Activated T-cell treated with anti-CD3 and anti-CD28 coated beads, Interleukin-2, amount 50 U/mL, for 72 hours (primary cell): Measurements from ENCODE around the gene FAM107B. TPM values are rescaled to one million over a fixed set of nuclear protein-coding genes. Genes with fewer than 3 reads are reported as not detected.
"Not testable (repeated sequence)": the region's sequence is repeated elsewhere in the genome, so short reads cannot be mapped to it uniquely, and the experiment has no call there.

Experiments used
- ATAC-seq, 2 donors: fragments of 150-1000 bp; cut with Tn5 transposase; replicated peaks in 1 of 2; 2 replicates each; pipeline ENCODE4 v1.10.0; 2021; ENCODE audit warnings: moderate library complexity in 2 of 2, mild to moderate bottlenecking in 1 of 2
- DNase-seq, 2 donors: peaks; one replicate each; pipeline ENCODE4 v3.0.0; 2021 to 2022; ENCODE audit warnings: mixed read lengths in 1 of 2
- H3K27ac Mint-ChIP-seq: one replicate; pipeline ENCODE4 v1.8.0; 2022; ENCODE audit warnings: mild to moderate bottlenecking, moderate library complexity, mixed read lengths
- H3K27me3 Mint-ChIP-seq: one replicate; pipeline ENCODE4 v1.8.0; 2022; ENCODE audit warnings: low read depth, mixed read lengths
- H3K36me3 Mint-ChIP-seq, 2 donors: one replicate each; pipeline ENCODE4 v1.8.0; 2022; ENCODE audit warnings: mixed read lengths in 2 of 2, mild to moderate bottlenecking in 1 of 2; ENCODE audit not compliant: insufficient read depth in 2 of 2
- H3K4me1 Mint-ChIP-seq: one replicate; pipeline ENCODE4 v1.8.0; 2022; ENCODE audit warnings: low read depth, mixed read lengths
- H3K4me3 Mint-ChIP-seq, 2 donors: one replicate each; pipeline ENCODE4 v1.8.0; 2022; ENCODE audit warnings: mild to moderate bottlenecking in 2 of 2, mixed read lengths in 2 of 2, moderate library complexity in 2 of 2
- H3K9me3 Mint-ChIP-seq, 2 donors: one replicate each; pipeline ENCODE4 v1.8.0; 2022; ENCODE audit warnings: mixed read lengths in 2 of 2
- total RNA-seq, 2 donors: library from RNA; stranded (reverse); gene quantifications; one replicate each; pipeline ENCODE4 v1.2.3, GENCODE V29; 2022

Gene FAM107B
- total RNA-seq, 2 donors from 2014 or later, result 163 to 180 TPM

DNA sequence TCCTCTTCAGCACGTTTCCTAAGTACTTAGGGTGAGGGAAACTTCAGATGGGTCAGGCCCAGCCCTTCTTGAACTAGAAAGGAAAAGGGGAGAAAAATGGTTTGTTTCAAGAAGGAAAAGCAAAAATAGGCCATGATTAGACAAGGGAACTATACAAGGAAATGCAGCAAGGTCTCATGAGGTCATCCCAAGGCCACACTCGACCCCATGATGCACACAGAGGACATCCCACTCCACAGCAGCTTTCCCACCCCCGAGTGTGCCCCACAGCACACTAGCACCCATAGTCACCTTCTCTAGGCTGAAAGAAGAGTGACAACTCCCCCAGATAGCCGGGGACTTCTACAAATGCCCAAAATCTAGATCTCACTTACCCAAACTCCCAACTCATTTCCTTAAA is 173.4 kb downstream of the FAM107B start:
- peaks cover 76% of the 10 kb centered on the region for H3K4me1 Mint-ChIP-seq
- H3K36me3 Mint-ChIP-seq, result peaks cover 36 to 62% of the 10 kb centered on the region in 2 donors
- H3K4me3 Mint-ChIP-seq, result peak overlapping the region; percentile 95 to 96
- ATAC-seq (no peak), DNase-seq (no peak)
- peak overlapping the region; percentile 55 for H3K27ac Mint-ChIP-seq
- H3K27me3 Mint-ChIP-seq, result no peaks in the 10 kb centered on the region
- peaks cover 8% of the 10 kb centered on the region in 2 donors for H3K9me3 Mint-ChIP-seq

GRCh38 chr10:14600065-14600464 is 174.6 kb downstream of the FAM107B start:
- peak overlapping the region; percentile 66 for H3K27ac Mint-ChIP-seq
- H3K4me3 Mint-ChIP-seq, result peak overlapping the region; percentile 15 to 16
- ATAC-seq (no peak), DNase-seq (no peak)
- peaks cover 75% of the 10 kb centered on the region for H3K4me1 Mint-ChIP-seq
- H3K9me3 Mint-ChIP-seq, result no peaks in the 10 kb centered on the region
- peaks cover 38 to 66% of the 10 kb centered on the region in 2 donors for H3K36me3 Mint-ChIP-seq
- H3K27me3 Mint-ChIP-seq, result no peaks in the 10 kb centered on the region

- DNase-seq (peak in 1 of 2 donors; percentile 37), ATAC-seq (peak; percentile 7 to 59)
- peaks cover 35 to 64% of the 10 kb centered on the region in 2 donors for H3K36me3 Mint-ChIP-seq
- no peaks in the 10 kb centered on the region for H3K27me3 Mint-ChIP-seq
- H3K9me3 Mint-ChIP-seq, result no peaks in the 10 kb centered on the region
- peak overlapping the region; percentile 66 for H3K27ac Mint-ChIP-seq
- H3K4me1 Mint-ChIP-seq, result peaks cover 74% of the 10 kb centered on the region
- no peak overlapping the region for H3K4me3 Mint-ChIP-seq
Observed at GRCh38 chr10:14598809-14599764, 175.6 kb downstream of the FAM107B start.

DNA sequence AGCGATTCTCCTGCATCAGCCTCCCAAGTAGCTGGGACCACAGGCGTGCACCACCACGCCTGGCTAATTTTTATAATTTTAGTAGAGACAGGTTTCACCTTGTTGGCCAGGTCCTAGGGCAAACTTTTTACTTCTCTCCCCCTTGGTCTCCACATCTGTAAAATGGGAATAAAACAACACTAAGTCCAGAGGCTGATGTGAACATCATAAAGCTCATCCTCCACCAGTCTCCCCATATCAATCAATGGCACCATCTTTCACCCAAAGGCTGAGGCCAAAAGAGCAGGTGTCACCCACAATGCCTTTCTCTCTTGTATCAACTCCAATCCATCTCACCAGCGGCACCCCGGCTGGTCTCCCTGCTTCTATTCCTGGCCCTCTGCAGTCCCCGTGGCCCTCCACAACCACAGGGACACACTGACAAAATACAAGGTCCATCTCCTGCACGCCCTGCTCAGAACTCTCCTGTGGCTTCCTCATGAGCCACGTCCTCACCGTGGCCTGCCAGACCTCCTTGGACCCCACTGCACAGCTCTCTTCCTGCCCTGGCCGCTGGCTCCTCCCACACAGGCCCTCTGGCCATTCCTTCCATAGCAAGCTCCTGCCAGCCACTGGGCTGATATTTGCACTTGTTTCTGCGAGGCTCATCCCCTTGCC is 179.0 kb downstream of the FAM107B start:
- no peak overlapping the region for H3K4me3 Mint-ChIP-seq
- ATAC-seq (no peak), DNase-seq (no peak)
- no peaks in the 10 kb centered on the region for H3K27me3 Mint-ChIP-seq
- H3K4me1 Mint-ChIP-seq, result peaks cover 81% of the 10 kb centered on the region
- H3K27ac Mint-ChIP-seq, result peak overlapping the region; percentile 12
- H3K9me3 Mint-ChIP-seq, result no peaks in the 10 kb centered on the region
- H3K36me3 Mint-ChIP-seq, result peaks cover 21 to 47% of the 10 kb centered on the region in 2 donors

DNA sequence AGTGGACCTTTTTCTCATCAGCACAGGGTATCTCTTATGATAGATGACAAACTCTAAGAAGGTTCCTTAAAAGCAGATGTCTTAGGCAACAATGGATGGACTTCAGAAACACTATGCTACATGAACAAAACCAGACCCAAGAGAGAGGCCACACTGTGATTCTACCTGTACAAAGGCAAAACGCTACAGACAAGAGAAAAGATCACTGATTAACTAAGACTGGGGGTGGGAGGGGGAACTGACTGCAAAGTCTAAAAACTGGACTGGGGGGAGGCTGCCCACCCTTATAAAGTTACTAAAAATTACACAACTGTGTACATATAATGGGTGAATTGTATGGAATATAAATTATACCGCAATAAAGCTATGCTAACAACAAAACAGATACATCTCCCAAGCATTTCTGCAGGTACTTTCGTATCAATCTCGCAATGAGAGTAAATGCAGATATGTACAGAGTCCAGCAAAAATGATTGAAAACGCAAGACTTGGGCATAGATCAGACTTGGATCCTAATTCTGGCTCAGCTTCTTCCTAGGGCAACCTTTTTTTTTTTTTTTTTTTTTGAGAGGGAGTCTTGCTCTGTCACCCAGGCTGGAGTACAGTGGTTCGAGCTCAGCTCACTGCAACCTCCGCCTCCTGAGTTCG is 179.7 kb downstream of the FAM107B start:
- Mint-ChIP-seq H3K27me3 (no peaks in the 10 kb centered on the region), H3K27ac (peak overlapping the region; percentile 59), H3K4me3 (no peak overlapping the region), H3K4me1 (peaks cover 81% of the 10 kb centered on the region), H3K36me3 (peaks cover 19 to 42% of the 10 kb centered on the region in 2 donors), H3K9me3 (no peaks in the 10 kb centered on the region)
- DNase-seq (no peak), ATAC-seq (no peak)

GRCh38 chr10:14593806-14594205 is 180.9 kb downstream of the FAM107B start:
- no peak for ATAC-seq
- H3K4me3 Mint-ChIP-seq, result no peak overlapping the region
- H3K27ac Mint-ChIP-seq, result no peak overlapping the region
- no peaks in the 10 kb centered on the region for H3K27me3 Mint-ChIP-seq
- DNase-seq, result no peak
- H3K9me3 Mint-ChIP-seq, result no peaks in the 10 kb centered on the region
- H3K36me3 Mint-ChIP-seq, result peaks cover 17 to 38% of the 10 kb centered on the region in 2 donors
- peaks cover 81% of the 10 kb centered on the region for H3K4me1 Mint-ChIP-seq

DNA sequence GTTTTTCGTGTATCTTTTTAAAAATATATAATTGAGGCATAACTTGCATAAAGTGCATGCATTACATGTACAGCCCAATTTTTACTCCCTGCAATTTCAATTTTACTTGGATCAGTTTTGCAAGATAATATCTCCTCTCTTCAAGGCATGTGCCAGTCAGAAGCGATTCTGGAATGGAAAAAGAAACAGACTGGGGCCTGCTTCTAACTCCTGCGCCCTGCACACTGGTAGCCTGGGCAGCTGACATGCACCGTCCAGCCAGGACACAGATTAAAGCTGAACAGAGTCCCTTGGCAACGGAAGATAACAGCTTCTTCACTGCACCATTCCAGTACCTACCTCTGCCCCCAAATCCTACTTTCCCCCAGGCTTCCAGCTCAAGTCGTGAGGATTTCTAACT is 182.1 kb downstream of the FAM107B start:
- no peaks in the 10 kb centered on the region for H3K9me3 Mint-ChIP-seq
- DNase-seq, result no peak
- H3K4me3 Mint-ChIP-seq, result no peak overlapping the region
- no peaks in the 10 kb centered on the region for H3K27me3 Mint-ChIP-seq
- peaks cover 83% of the 10 kb centered on the region for H3K4me1 Mint-ChIP-seq
- ATAC-seq, result no peak
- H3K36me3 Mint-ChIP-seq, result peaks cover 11 to 35% of the 10 kb centered on the region in 2 donors
- no peak overlapping the region for H3K27ac Mint-ChIP-seq

- ATAC-seq (no peak), DNase-seq (no peak)
- Mint-ChIP-seq H3K36me3 (peaks cover 12 to 34% of the 10 kb centered on the region in 2 donors), H3K9me3 (no peaks in the 10 kb centered on the region), H3K27me3 (no peaks in the 10 kb centered on the region), H3K4me1 (peaks cover 83% of the 10 kb centered on the region), H3K4me3 (no peak overlapping the region), H3K27ac (no peak overlapping the region)
Observed at GRCh38 chr10:14592026-14592425, 182.7 kb downstream of the FAM107B start.

GRCh38 chr10:14588938-14589294 is 185.8 kb downstream of the FAM107B start:
- H3K4me1 Mint-ChIP-seq, result peaks cover 90% of the 10 kb centered on the region
- peaks cover 5 to 14% of the 10 kb centered on the region in 2 donors for H3K36me3 Mint-ChIP-seq
- not testable (repeated sequence) for H3K27me3 Mint-ChIP-seq, ATAC-seq, DNase-seq, H3K9me3 Mint-ChIP-seq
- H3K27ac Mint-ChIP-seq, result peak overlapping the region; percentile 88
- peak overlapping the region; percentile 75 to 81 for H3K4me3 Mint-ChIP-seq

DNA sequence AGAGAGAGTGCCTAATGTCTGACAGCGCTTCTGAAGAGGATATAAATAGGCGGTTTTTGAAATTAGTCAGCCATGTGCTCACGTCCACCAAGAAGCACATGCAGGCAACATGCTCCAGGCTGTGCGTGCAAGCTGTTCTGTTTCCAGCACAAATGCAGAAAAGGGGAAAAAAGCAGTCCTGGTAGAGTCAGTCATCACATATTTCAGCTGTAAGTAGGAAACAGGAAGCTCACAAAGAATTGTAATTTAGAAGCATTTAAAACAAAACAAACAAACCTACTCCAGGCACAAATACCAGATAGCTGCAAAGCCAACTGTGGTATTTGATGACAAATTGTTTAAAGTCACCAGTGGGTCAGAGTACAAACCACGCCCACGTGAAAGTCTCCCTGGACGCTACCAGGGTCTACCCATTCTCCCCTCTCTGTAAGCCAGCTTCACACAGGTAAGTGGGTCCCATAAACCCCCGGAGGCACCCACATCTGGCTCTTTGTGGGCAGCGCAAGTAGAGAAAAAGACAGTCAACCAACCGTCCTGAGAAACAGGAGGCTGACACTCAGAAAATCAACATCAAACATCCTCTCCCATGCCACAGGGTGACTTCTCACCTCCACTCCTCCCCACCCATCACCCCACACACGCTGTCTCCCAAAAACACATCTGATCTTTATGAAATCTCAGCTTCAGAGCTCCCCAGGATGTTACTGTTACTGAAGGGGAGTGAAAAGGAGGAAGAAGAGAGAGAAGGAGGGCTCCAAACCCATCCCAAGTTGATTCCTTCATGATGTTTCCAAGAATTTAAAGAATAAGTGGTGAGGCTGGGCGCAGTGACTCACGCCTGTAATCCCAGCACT is 186.4 kb downstream of the FAM107B start:
- Mint-ChIP-seq H3K27ac (peak overlapping the region; percentile 88), H3K4me3 (peak overlapping the region; percentile 75 to 81), H3K27me3 (no peaks in the 10 kb centered on the region), H3K36me3 (peaks cover 5 to 14% of the 10 kb centered on the region in 2 donors), H3K4me1 (peaks cover 96% of the 10 kb centered on the region), H3K9me3 (no peaks in the 10 kb centered on the region)
- DNase-seq, result peak; percentile 54 to 68
- ATAC-seq, result peak; percentile 63 to 69

GRCh38 chr10:14587540-14588083 is 187.1 kb downstream of the FAM107B start:
- Mint-ChIP-seq H3K27me3 (no peaks in the 10 kb centered on the region), H3K9me3 (no peaks in the 10 kb centered on the region), H3K27ac (peak overlapping the region; percentile 88), H3K4me3 (peak overlapping the region; percentile 75 to 81), H3K36me3 (peaks cover 5 to 14% of the 10 kb centered on the region in 2 donors), H3K4me1 (peaks cover 100% of the 10 kb centered on the region)
- ATAC-seq, result peak; percentile 18 to 22
- DNase-seq, result no peak

- no peaks in the 10 kb centered on the region for H3K9me3 Mint-ChIP-seq
- ATAC-seq, result no peak
- H3K4me1 Mint-ChIP-seq, result peaks cover 100% of the 10 kb centered on the region
- no peaks in the 10 kb centered on the region for H3K27me3 Mint-ChIP-seq
- peak overlapping the region; percentile 60 for H3K27ac Mint-ChIP-seq
- DNase-seq, result no peak
- H3K4me3 Mint-ChIP-seq, result peak overlapping the region; percentile 57 to 60
- peaks cover 5 to 13% of the 10 kb centered on the region in 2 donors for H3K36me3 Mint-ChIP-seq
Observed at GRCh38 chr10:14586901-14587300, 187.8 kb downstream of the FAM107B start.
